Activated naive CD4-positive, alpha-beta T cell treated with anti-CD3 and anti-CD28 coated beads for 36 hours (primary cell): ENCODE data around the gene SPRY1. TPM values are rescaled to one million over a fixed set of nuclear protein-coding genes. Genes with fewer than 3 reads are reported as not detected.

Source experiments
- CTCF ChIA-PET: fragments of 350-600 bp; sonication (Branson Sonifier 250); formaldehyde crosslinking; loops from one replicate; lab custom pipeline; 2021; ENCODE audit warnings: antibody characterized with exemption; lab: Charles Lee
- DNase-seq: peaks from one replicate; pipeline ENCODE4 v3.0.0-alpha.2; 2020
- H3K27ac Mint-ChIP-seq: one replicate; pipeline ENCODE4 v1.8.0; 2021; ENCODE audit warnings: mild to moderate bottlenecking, mixed read lengths
- H3K27me3 Mint-ChIP-seq: one replicate; pipeline ENCODE4 v1.8.0; 2021; ENCODE audit warnings: low read depth, mixed read lengths
- H3K36me3 Mint-ChIP-seq: one replicate; pipeline ENCODE4 v1.8.0; 2021; ENCODE audit warnings: low read depth, mixed read lengths
- H3K4me1 Mint-ChIP-seq: one replicate; pipeline ENCODE4 v1.8.0; 2021; ENCODE audit warnings: low read depth, mixed read lengths
- H3K4me3 Mint-ChIP-seq: one replicate; pipeline ENCODE4 v1.8.0; 2021; ENCODE audit warnings: mild to moderate bottlenecking, moderate library complexity, mixed read lengths
- H3K9me3 Mint-ChIP-seq: one replicate; pipeline ENCODE4 v1.8.0; 2021; ENCODE audit warnings: mixed read lengths
- intact Hi-C: fragments of 100-400 bp; cut with micrococcal nuclease; formaldehyde crosslinking; loops from one replicate; pipeline ENCODE4 v1.15.1; 2023
- total RNA-seq, 2 experiments: library from RNA; stranded (reverse); gene quantifications; one replicate each; pipeline ENCODE4 v1.2.3, GENCODE V29; 2021

The SPRY1 gene, protein sequence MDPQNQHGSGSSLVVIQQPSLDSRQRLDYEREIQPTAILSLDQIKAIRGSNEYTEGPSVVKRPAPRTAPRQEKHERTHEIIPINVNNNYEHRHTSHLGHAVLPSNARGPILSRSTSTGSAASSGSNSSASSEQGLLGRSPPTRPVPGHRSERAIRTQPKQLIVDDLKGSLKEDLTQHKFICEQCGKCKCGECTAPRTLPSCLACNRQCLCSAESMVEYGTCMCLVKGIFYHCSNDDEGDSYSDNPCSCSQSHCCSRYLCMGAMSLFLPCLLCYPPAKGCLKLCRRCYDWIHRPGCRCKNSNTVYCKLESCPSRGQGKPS
- 10 to 100 TPM; 16.9 to 20.3 TPM for total RNA-seq

DNA sequence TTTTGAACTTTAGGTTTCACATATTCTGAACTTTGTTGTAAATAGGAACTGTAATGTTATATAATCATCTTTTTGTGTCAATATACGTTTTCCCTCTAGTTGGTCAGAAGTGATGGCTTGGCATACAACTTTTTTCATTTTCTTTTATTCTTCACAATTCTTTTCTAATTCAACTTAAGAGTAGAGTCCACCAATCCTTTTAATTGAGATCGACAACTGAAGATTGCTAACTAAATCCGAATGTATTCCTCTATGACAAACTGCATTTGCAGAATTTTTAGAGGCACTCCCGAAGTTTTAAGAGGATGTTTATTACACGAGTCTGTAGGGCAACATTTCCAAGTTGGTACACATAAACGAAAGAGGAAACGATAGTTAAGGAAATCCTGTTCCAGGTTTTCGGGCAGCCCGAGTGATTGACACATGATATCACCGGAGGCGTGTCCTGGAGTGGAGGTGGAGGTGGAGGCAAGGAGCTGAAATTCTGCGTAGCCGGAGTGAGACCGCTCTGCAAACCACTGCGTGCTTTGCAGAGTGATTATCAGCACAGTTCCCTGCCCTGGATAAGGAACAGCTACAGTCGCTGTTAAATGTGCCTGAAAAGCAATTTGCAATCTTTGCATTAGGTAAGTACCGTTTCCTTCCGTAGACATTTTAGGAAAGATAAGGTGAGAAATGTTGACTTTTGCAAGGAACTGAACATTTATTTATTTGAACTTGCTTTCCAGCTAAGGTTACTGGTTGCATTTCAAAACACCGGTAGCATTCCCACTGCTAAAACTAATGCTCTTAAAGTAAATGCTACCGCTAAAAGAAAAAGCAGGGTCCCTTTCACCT lies at the start of gene SPRY1:
Gene SPRY1, plus strand, starts transcription at position 489 of the 837 bp plus-strand sequence. CDS start 4,797 bp downstream, outside the sequence.
- peaks cover 15% of the 10 kb centered on the region for H3K27me3 Mint-ChIP-seq
- peaks cover 10% of the 10 kb centered on the region for H3K36me3 Mint-ChIP-seq
- peak within 1 kb of the TSS; percentile 83 for H3K27ac Mint-ChIP-seq
- H3K9me3 Mint-ChIP-seq, result no peaks in the 10 kb centered on the region
- peak; percentile 88 for DNase-seq
- intact Hi-C loops, result loop anchor here (1.0 to 10.0 kb wide), 10 partner anchors 206 to 1594 kb away; partner anchors contain the start of genes BBS12, EXOSC9 and NUDT6
- H3K4me3 Mint-ChIP-seq, result peak within 1 kb of the TSS; percentile 87
- CTCF ChIA-PET, result interaction anchor here (0.6 to 3.0 kb wide), 2 partner anchors 168 to 220 kb away, joined by 4 to 7 read pairs; no protein-coding TSS in a partner anchor
- H3K4me1 Mint-ChIP-seq, result peaks cover 18% of the 10 kb centered on the region

DNA sequence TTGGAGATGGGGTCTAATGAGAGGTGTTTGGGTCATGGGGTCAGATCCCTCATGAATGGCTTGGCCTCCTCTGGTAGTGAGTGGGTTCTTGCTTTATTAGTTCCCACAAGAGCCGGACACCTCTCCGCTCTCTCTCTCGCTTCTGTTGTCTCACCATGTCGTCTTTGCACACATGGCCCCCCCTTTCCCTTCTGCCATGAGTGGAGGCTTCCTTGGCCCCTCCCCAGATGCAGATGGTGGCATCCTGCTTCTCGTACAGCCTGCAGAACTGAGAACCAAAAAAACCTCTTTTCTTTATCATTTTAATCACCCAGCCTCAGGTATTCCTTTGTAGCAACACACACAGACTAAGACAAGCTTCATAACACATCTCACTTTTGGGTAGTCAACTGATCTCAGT lies 49.6 kb upstream of the SPRY1 start:
- H3K4me1 Mint-ChIP-seq, result no peaks in the 10 kb centered on the region
- no peak for DNase-seq
- H3K4me3 Mint-ChIP-seq, result no peak overlapping the region
- H3K36me3 Mint-ChIP-seq, result no peaks in the 10 kb centered on the region
- CTCF ChIA-PET, result interaction anchor here (1.2 kb wide), 1 partner anchor 325 kb away, joined by 4 read pairs; no protein-coding TSS in a partner anchor
- H3K27ac Mint-ChIP-seq, result no peak overlapping the region
- H3K27me3 Mint-ChIP-seq, result peaks cover 5% of the 10 kb centered on the region
- intact Hi-C loops, result no loop called here
- no peaks in the 10 kb centered on the region for H3K9me3 Mint-ChIP-seq

DNA sequence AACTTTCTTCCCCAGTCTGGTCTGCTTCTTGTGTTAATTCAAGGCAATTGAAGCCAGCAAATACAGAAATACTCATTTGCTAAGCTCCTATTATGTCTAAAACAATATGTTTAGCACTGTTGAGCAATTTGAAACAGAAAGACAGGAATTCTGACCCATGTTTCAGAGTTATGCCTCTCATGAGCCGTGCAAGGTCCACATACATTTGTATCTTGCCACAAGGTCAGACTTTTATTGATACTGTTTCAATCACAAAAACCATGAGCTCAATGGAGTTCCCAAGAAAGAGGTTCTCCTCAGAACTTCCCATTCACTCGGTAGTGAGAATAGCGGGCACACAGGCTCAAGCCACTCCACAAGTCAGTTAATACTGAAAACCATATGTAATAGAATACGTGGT lies 47.6 kb upstream of the SPRY1 start:
- CTCF ChIA-PET, result interaction anchor here (0.8 kb wide), 1 partner anchor 250 kb away, joined by 3 read pairs; no protein-coding TSS in a partner anchor
- H3K27ac Mint-ChIP-seq, result no peak overlapping the region
- intact Hi-C loops, result no loop called here
- H3K27me3 Mint-ChIP-seq, result peaks cover 7% of the 10 kb centered on the region
- no peaks in the 10 kb centered on the region for H3K9me3 Mint-ChIP-seq
- H3K4me1 Mint-ChIP-seq, result peaks cover 2% of the 10 kb centered on the region
- no peak for DNase-seq
- no peaks in the 10 kb centered on the region for H3K36me3 Mint-ChIP-seq
- no peak overlapping the region for H3K4me3 Mint-ChIP-seq

DNA sequence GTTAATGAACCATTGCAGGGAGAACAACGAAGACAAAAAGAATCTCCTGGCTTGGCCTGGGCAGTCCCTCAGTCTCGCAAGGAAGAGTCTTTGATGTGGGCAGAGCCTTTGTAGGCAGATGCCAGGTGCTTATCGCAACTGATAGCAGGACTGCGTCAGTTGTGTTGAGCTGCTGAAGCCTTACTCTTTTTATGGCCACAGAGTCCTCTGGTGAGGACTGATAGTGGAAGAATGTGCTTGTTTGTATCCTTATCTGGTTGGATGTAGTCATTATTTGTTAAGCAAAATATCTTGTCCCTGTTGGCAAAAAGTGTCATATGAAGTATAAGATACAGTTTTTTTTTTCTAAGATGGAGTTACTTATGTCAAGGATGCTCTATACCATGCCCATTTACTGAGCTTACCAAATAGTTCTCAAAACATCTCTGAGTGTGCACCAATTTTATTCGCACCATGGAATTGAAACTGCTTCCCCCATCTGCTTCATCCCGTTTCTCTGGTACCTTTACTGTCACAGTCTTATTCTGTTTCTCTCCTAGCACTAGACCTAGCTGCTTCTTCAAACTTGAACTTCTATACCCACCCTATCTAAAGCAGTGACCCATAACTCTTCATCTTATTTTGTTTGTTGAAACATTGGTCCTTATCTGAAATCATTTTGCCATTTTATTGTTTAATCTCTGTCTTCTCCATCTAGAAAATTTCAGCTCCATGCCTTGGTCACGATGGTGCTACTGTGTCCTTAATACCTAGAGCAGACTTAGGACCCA lies 47.0 kb upstream of the SPRY1 start:
- DNase-seq, result no peak
- CTCF ChIA-PET, result no interaction called here
- no peak overlapping the region for H3K27ac Mint-ChIP-seq
- H3K27me3 Mint-ChIP-seq, result peaks cover 7% of the 10 kb centered on the region
- H3K4me1 Mint-ChIP-seq, result peaks cover 2% of the 10 kb centered on the region
- intact Hi-C loops, result loop anchor here (5.0 kb wide), 1 partner anchor 313 kb away; no protein-coding TSS in a partner anchor
- no peaks in the 10 kb centered on the region for H3K9me3 Mint-ChIP-seq
- no peak overlapping the region for H3K4me3 Mint-ChIP-seq
- no peaks in the 10 kb centered on the region for H3K36me3 Mint-ChIP-seq

DNA sequence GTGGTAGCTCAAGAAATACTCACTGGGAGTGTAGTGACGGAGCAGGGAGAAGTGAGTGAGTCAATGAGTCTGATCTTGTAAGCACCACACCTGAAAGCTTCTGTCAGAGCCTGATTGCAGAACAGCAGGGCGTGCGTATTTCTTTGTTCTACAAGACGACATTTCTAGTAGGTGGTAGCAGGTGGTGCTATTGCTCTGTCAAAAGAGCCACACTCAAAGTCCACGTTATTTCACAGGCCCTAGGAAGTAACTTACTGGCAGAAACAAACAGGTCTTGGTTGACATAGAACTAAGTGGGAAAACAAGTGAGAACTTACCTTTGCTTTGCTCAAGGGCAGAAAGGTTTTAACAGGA lies 46.4 kb upstream of the SPRY1 start:
- no peaks in the 10 kb centered on the region for H3K9me3 Mint-ChIP-seq
- peaks cover 7% of the 10 kb centered on the region for H3K27me3 Mint-ChIP-seq
- intact Hi-C loops, result loop anchor here (5.0 kb wide), 1 partner anchor 312 kb away; no protein-coding TSS in a partner anchor
- peaks cover 2% of the 10 kb centered on the region for H3K4me1 Mint-ChIP-seq
- H3K4me3 Mint-ChIP-seq, result no peak overlapping the region
- DNase-seq, result peak; percentile 20
- no peaks in the 10 kb centered on the region for H3K36me3 Mint-ChIP-seq
- CTCF ChIA-PET, result no interaction called here
- no peak overlapping the region for H3K27ac Mint-ChIP-seq

DNA sequence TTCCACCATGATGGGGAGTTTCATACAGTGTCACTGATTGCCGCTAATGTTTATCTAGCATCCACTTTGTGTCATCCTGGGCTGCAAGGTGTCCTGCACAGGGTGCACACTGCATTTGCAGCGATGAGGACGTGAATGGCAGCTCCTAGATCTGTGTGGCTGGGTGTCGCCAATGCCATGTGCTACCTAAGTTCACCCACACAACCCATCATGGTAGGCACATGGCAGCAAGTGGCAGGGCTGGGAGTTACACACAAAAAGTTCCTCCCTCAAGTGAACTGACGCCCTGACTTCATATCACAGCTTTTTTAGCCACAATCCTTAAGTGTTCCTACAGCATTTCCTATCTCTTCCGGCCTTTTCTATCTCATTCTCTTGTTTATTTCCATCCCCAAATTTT lies 45.9 kb upstream of the SPRY1 start:
- Mint-ChIP-seq H3K36me3 (no peaks in the 10 kb centered on the region), H3K9me3 (no peaks in the 10 kb centered on the region), H3K27me3 (peaks cover 7% of the 10 kb centered on the region), H3K27ac (no peak overlapping the region), H3K4me3 (no peak overlapping the region), H3K4me1 (peaks cover 2% of the 10 kb centered on the region)
- DNase-seq, result no peak
- CTCF ChIA-PET, result no interaction called here
- intact Hi-C loops, result loop anchor here (5.0 kb wide), 1 partner anchor 312 kb away; no protein-coding TSS in a partner anchor

DNA sequence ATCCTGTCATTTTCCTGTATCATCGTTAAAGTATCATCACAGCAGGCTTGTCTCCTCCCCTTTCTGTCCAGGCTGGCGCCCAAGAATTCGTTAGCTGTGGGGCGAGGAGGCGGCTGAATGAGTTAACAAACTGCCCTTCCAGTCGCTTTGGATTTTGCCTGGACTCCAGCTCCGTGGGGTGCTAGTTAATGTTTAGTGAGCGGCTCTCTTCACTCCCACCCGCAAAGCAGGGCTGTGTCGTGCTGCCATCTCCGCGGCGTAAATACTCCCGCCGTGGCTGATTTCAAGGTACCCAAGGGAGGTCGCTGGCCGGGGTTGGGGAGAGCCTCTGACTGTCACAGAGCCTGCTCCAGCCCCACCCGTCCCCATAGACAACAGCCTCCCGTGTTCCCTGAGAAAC lies 44.9 kb upstream of the SPRY1 start:
- Mint-ChIP-seq H3K36me3 (no peaks in the 10 kb centered on the region), H3K27me3 (peaks cover 4% of the 10 kb centered on the region), H3K4me1 (peaks cover 2% of the 10 kb centered on the region), H3K4me3 (no peak overlapping the region), H3K27ac (no peak overlapping the region), H3K9me3 (no peaks in the 10 kb centered on the region)
- no peak for DNase-seq
- CTCF ChIA-PET, result interaction anchor here (0.6 kb wide), 1 partner anchor 310 kb away, joined by 3 read pairs; no protein-coding TSS in a partner anchor
- intact Hi-C loops, result loop anchor here (5.0 kb wide), 1 partner anchor 311 kb away; no protein-coding TSS in a partner anchor

DNA sequence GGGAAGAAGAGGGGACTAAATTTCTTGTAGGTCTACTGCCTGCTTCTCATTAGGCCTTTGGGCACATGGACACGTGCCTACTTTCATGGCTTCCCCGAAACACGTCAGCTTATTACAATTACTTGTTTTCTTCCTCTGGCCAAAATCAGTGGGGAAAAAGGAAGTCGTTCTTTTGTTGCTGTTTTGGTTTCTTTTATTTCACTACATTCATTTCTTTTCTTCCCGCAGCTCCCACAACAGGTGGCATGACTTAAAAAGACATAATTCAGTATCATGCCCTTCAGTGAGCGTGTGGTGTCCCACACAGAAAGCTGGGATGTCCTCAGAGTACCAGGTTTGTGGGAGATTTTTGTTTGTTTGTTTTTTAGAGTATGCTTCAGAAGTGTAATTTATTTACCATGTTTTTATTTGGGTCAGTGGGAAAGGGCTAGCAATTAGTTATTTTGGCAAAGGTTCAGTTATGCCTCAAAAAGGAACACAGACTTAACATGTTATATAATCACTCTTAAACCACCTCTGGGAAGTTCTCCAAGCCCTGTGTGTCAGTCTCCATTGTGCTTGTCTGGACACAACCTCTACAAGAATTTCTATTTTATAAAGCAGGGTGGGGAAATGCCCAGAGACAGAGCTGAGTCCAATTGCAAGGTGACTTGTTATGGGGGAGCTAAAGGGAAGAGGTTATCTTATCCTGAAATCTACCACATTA lies 44.2 kb upstream of the SPRY1 start:
- CTCF ChIA-PET, result interaction anchor here (0.6 kb wide), 1 partner anchor 309 kb away, joined by 3 read pairs; no protein-coding TSS in a partner anchor
- intact Hi-C loops, result loop anchor here (5.0 kb wide), 1 partner anchor 310 kb away; no protein-coding TSS in a partner anchor
- Mint-ChIP-seq H3K9me3 (no peaks in the 10 kb centered on the region), H3K27ac (no peak overlapping the region), H3K27me3 (peaks cover 9% of the 10 kb centered on the region), H3K4me3 (no peak overlapping the region), H3K4me1 (peaks cover 2% of the 10 kb centered on the region), H3K36me3 (no peaks in the 10 kb centered on the region)
- no peak for DNase-seq

DNA sequence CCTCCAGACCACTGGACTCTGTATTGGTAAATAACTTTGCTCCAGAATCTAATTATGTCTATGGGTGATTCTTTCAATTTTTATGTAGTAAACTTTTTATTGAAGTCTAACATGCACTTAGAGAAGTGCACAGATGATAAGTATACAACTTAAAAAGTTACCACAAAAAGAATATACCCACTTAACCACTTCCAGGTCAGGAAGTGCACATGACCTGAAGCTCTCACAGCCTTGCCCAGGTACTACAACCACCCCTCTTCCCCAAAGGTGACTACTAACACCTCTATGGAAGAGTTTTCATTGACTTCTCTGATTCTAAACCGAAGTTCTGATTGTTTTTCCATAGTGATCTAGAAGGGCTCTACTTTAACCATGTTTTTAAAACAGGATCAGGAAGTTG lies 43.6 kb upstream of the SPRY1 start:
- intact Hi-C loops, result loop anchor here (5.0 kb wide), 1 partner anchor 309 kb away; no protein-coding TSS in a partner anchor
- Mint-ChIP-seq H3K4me3 (no peak overlapping the region), H3K9me3 (no peaks in the 10 kb centered on the region), H3K27ac (no peak overlapping the region), H3K27me3 (peaks cover 8% of the 10 kb centered on the region), H3K4me1 (peaks cover 2% of the 10 kb centered on the region), H3K36me3 (no peaks in the 10 kb centered on the region)
- CTCF ChIA-PET, result no interaction called here
- no peak for DNase-seq

DNA sequence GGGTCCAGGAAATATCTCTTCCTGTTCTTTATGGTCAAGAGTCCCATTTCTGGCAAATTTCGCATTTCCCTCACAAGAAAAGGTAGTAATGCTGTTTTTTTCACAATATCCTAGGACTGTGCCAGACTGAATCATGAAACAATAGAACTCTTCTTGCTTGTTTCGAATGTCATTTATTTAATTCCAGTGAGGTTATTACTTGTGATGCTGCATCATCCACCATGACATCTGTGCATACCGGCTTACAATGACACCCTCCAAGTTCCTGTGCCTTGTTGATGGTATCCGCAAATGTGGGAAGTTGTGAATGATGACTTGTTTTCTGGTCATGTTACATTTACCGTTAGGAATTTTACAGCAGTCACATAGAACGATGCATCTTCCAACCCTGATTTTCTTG lies 42.9 kb upstream of the SPRY1 start:
- no peaks in the 10 kb centered on the region for H3K9me3 Mint-ChIP-seq
- no peak for DNase-seq
- CTCF ChIA-PET, result no interaction called here
- no peak overlapping the region for H3K27ac Mint-ChIP-seq
- H3K4me1 Mint-ChIP-seq, result peaks cover 2% of the 10 kb centered on the region
- no peaks in the 10 kb centered on the region for H3K36me3 Mint-ChIP-seq
- H3K4me3 Mint-ChIP-seq, result no peak overlapping the region
- intact Hi-C loops, result loop anchor here (5.0 kb wide), 1 partner anchor 309 kb away; no protein-coding TSS in a partner anchor
- H3K27me3 Mint-ChIP-seq, result peaks cover 8% of the 10 kb centered on the region

DNA sequence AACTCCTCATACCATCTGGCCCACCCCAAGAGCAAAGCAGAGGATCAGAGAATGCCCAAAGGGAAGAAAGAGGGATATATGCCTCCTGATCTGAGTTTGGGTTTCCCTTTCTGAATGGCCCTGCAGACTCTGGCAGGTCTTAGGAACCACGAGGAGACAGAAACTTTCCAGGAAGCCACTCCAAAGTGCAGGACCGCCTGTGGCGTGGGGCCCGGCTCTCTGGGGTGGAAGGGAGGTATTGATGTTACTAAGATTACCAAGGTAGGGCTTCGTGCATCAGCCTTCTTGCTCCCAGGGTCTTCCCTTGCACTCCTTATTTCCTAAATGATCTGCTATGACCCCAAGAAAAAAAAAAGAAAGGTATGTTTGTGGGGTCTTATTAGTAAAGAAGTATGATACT lies 41.9 kb upstream of the SPRY1 start:
- CTCF ChIA-PET, result no interaction called here
- DNase-seq, result no peak
- no peak overlapping the region for H3K4me3 Mint-ChIP-seq
- H3K9me3 Mint-ChIP-seq, result no peaks in the 10 kb centered on the region
- no peaks in the 10 kb centered on the region for H3K36me3 Mint-ChIP-seq
- intact Hi-C loops, result loop anchor here (5.0 kb wide), 1 partner anchor 308 kb away; no protein-coding TSS in a partner anchor
- peaks cover 11% of the 10 kb centered on the region for H3K27me3 Mint-ChIP-seq
- H3K4me1 Mint-ChIP-seq, result peaks cover 2% of the 10 kb centered on the region
- no peak overlapping the region for H3K27ac Mint-ChIP-seq
